B cell (primary cell): ENCODE results near the gene THEM5. TPM values are rescaled to one million over a fixed set of nuclear protein-coding genes. Genes with fewer than 3 reads are reported as not detected.

ENCODE experiments used
- ATAC-seq: fragments of 200-7000 bp; cut with Tn5 transposase; one replicate; pipeline ENCODE4 v1.10.0; 2021; ENCODE audit warnings: low read depth, mild to moderate bottlenecking, moderate number of reproducible peaks, moderate library complexity
- CTCF ChIA-PET: fragments of 350-600 bp; sonication (Branson Sonifier 250); formaldehyde crosslinking; loops from one replicate; lab custom pipeline; 2021; ENCODE audit warnings: antibody characterized with exemption, inconsistent platforms; lab: Charles Lee
- POLR2A ChIA-PET: fragments of 350-600 bp; sonication (Branson Sonifier 250); formaldehyde crosslinking; loops from one replicate; lab custom pipeline; 2021; ENCODE audit warnings: antibody characterized with exemption; lab: Charles Lee
- DNase-seq: peaks from one replicate; pipeline ENCODE4 v3.0.0; 2013
- H2AFZ ChIP-seq: 2 replicates; pipeline ENCODE4 v1.6.1; 2012; ENCODE audit warnings: mild to moderate bottlenecking, low read depth, low read length; ENCODE audit not compliant: insufficient read depth, poor library complexity, severe bottlenecking
- H3K27ac ChIP-seq, 2 donors: 1 replicate in 1 of 2; 2 replicates in 1 of 2; pipeline ENCODE4 v1.5.1; 2012 to 2013; ENCODE audit warnings: low read length in 2 of 2, mild to moderate bottlenecking in 2 of 2, moderate library complexity in 1 of 2
- H3K27me3 ChIP-seq, 4 experiments: fragments of 200-600 bp in 1 of 4; sonication (generic) in 1 of 4; replicated peaks in 1 of 4; 1 replicate in 2 of 4; 2 replicates in 2 of 4; pipeline versions ENCODE4 v1.6.1 to v1.7.0; 2013 to 2016; ENCODE audit warnings: low read length in 3 of 4, mild to moderate bottlenecking in 2 of 4, mixed read lengths in 1 of 4, moderate library complexity in 1 of 4; ENCODE audit not compliant: insufficient read depth in 4 of 4, control insufficient read depth in 3 of 4; ENCODE audit errors: control extremely low read depth in 1 of 4
- H3K36me3 ChIP-seq, 2 experiments: replicated peaks in 1 of 2; 1 replicate in 1 of 2; 2 replicates in 1 of 2; pipeline versions ENCODE4 v1.6.1 to v1.7.1; 2013; ENCODE audit warnings: low read length in 1 of 2; ENCODE audit not compliant: insufficient read depth in 2 of 2, control insufficient read depth in 1 of 2; ENCODE audit errors: control extremely low read depth in 1 of 2, extremely low read depth in 1 of 2
- H3K4me1 ChIP-seq, 2 donors: fragments of 200-600 bp in 1 of 2; sonication (generic) in 1 of 2; 1 replicate in 1 of 2; 2 replicates in 1 of 2; pipeline versions ENCODE4 v1.5.1 to v1.6.1; 2013 to 2017; ENCODE audit warnings: low read length in 2 of 2; ENCODE audit not compliant: control insufficient read depth in 2 of 2, insufficient read depth in 2 of 2
- H3K4me2 ChIP-seq: replicated peaks from 2 replicates; pipeline ENCODE3; 2012; ENCODE audit warnings: mild to moderate bottlenecking, low read depth, low read length; ENCODE audit not compliant: poor library complexity, severe bottlenecking
- H3K4me3 ChIP-seq, 5 experiments: fragments of 200-600 bp in 1 of 5; sonication (generic) in 1 of 5; 1 replicate in 3 of 5; 2 replicates in 2 of 5; pipeline versions ENCODE4 v1.5.1 to v1.7.0; 2011 to 2016; ENCODE audit warnings: low read length in 4 of 5, mild to moderate bottlenecking in 4 of 5, low read depth in 2 of 5, control low read depth in 1 of 5, moderate library complexity in 1 of 5; ENCODE audit not compliant: insufficient read depth in 1 of 5; ENCODE audit errors: control extremely low read depth in 1 of 5, extremely low read depth in 1 of 5
- H3K79me2 ChIP-seq: fragments of 200-600 bp; sonication (generic); one replicate; pipeline ENCODE4 v1.6.0; 2016; ENCODE audit warnings: low read length; ENCODE audit not compliant: control insufficient read depth, insufficient read depth
- H3K9ac ChIP-seq: fragments of 200-600 bp; sonication (generic); 2 replicates; pipeline ENCODE4 v1.6.1; 2017; ENCODE audit warnings: mild to moderate bottlenecking, low read length, moderate library complexity
- H3K9me3 ChIP-seq, 3 donors: one replicate each; pipeline versions ENCODE4 v1.6.1 to v1.7.1; 2013; ENCODE audit warnings: low read length in 2 of 3; ENCODE audit not compliant: control insufficient read depth in 2 of 3, insufficient read depth in 1 of 3; ENCODE audit errors: control extremely low read depth in 1 of 3
- H4K20me1 ChIP-seq: 2 replicates; pipeline ENCODE4 v1.6.0; 2012; ENCODE audit warnings: mild to moderate bottlenecking, low read length; ENCODE audit not compliant: insufficient read depth, control insufficient read depth, poor library complexity, severe bottlenecking
- H3K27ac Mint-ChIP-seq: one replicate; pipeline ENCODE4 v1.8.0; 2021; ENCODE audit warnings: mixed read lengths
- H3K27me3 Mint-ChIP-seq: one replicate; pipeline ENCODE4 v1.8.0; 2021; ENCODE audit warnings: mixed read lengths
- H3K4me1 Mint-ChIP-seq: one replicate; pipeline ENCODE4 v1.8.0; 2021; ENCODE audit warnings: mixed read lengths
- H3K4me3 Mint-ChIP-seq: one replicate; pipeline ENCODE4 v1.8.0; 2021; ENCODE audit warnings: mixed read lengths
- H3K9me3 Mint-ChIP-seq: one replicate; pipeline ENCODE4 v1.8.0; 2022; ENCODE audit warnings: mixed read lengths; ENCODE audit not compliant: insufficient read depth
- EZH2 ChIP-seq: IDR thresholded peaks from 2 replicates; pipeline ENCODE4 v1.6.1; 2012; ENCODE audit warnings: borderline replicate concordance, low read depth, mild to moderate bottlenecking, moderate library complexity, low read length; ENCODE audit not compliant: insufficient read depth, poor library complexity, severe bottlenecking
- WGBS: methylation state at CpG from one replicate; pipeline ENCODE4 v1.1.5; 2013; ENCODE audit warnings: missing lambda C conversion rate; ENCODE audit not compliant: insufficient coverage; 5-methylcytosine and 5-hydroxymethylcytosine counted together
- intact Hi-C: fragments of 100-400 bp; cut with micrococcal nuclease; formaldehyde crosslinking; loops from one replicate; pipeline ENCODE4 v1.10.0; 2022
- polyA plus RNA-seq: library from polyadenylated mRNA; depleted of rRNA; stranded (reverse); fragments of >200 nt; gene quantifications from 2 replicates; pipeline ENCODE4 v1.2.3, GENCODE V29; 2012
- total RNA-seq, 2 donors: library from RNA; stranded (reverse); fragments of 120-200 nt in 1 of 2; gene quantifications; 1 replicate in 1 of 2; 2 replicates in 1 of 2; pipeline versions ENCODE4 v1.2.3 to v1.2.4, GENCODE V29; 2013 to 2022
- TF ChIP-seq, protein P1 (sequence below): fragments of 200-600 bp; IDR thresholded peaks from one replicate; pipeline ENCODE4 v1.8.0; 2022; ENCODE audit warnings: antibody characterized with exemption, mild to moderate bottlenecking

THEM5 gene
- total and polyA plus RNA-seq, 2 donors (not counting 1 experiment from before 2014, with no cell fraction given), result not detected

DNA sequence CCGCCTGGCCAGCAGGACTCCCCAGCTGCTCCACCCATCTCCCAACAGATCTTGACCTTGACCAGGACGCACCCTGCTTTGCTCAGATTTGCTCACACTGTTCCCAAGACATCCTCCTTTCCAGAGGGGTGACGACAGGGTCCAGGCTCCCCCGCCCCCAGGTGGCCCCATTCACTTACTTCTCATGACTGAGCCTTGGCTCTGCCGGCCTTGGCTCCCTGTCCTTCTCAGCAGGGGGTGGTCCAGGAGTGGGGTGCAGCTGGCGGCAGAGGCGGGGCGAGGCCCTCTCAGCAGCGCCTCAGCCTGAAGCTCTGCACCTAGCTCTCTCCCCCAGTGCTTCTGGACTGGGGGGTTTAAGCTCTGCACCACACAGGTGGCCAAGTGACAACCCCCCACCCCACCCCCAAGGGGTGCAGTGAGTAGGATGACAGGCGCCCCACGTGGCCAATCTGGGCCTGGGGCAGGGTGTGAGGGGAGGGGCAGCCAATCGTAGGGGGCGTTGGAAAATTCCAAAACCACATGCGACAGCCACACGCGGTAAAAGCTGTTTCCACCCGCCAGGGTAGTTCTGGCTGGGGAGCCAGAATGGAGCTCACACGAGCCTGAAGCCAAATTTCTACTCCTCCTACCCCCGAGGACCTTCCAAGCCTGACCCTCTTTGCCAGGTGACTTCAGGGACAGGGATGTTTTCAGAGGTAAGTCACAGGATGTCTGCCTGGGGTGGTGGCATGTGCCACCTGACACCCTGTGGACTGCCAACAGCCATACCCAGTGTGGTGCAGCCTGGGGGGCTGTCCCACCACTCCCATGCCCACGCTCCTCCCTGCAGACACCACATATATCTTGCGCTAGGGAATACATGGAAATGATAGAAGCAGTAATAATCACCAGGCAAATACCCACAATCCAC, 27.5 kb downstream of the THEM5 start:
- no peaks in the 10 kb centered on the region for H3K9me3 Mint-ChIP-seq
- CTCF ChIA-PET, result no interaction called here
- POLR2A ChIA-PET, result no interaction called here
- no peak for TF ChIP-seq EZH2
- TF ChIP-seq, protein P1, sequence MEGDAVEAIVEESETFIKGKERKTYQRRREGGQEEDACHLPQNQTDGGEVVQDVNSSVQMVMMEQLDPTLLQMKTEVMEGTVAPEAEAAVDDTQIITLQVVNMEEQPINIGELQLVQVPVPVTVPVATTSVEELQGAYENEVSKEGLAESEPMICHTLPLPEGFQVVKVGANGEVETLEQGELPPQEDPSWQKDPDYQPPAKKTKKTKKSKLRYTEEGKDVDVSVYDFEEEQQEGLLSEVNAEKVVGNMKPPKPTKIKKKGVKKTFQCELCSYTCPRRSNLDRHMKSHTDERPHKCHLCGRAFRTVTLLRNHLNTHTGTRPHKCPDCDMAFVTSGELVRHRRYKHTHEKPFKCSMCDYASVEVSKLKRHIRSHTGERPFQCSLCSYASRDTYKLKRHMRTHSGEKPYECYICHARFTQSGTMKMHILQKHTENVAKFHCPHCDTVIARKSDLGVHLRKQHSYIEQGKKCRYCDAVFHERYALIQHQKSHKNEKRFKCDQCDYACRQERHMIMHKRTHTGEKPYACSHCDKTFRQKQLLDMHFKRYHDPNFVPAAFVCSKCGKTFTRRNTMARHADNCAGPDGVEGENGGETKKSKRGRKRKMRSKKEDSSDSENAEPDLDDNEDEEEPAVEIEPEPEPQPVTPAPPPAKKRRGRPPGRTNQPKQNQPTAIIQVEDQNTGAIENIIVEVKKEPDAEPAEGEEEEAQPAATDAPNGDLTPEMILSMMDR, result no peak
- H3K4me3 ChIP-seq, result no peak overlapping the region
- H3K4me1 Mint-ChIP-seq, result peaks cover 12% of the 10 kb centered on the region
- H3K79me2 ChIP-seq, result no peaks in the 10 kb centered on the region
- H3K4me2 ChIP-seq, result no peak overlapping the region
- no peak overlapping the region for H3K27ac Mint-ChIP-seq
- H3K36me3 ChIP-seq, result no peaks in the 10 kb centered on the region
- no peak overlapping the region for H2AFZ ChIP-seq
- intact Hi-C loops, result no loop called here
- H3K9me3 ChIP-seq, result no peaks in the 10 kb centered on the region
- H3K4me3 Mint-ChIP-seq, result no peak overlapping the region
- H3K4me1 ChIP-seq, result peaks cover 7 to 13% of the 10 kb centered on the region in 2 donors
- peaks cover 0 to 27% (median 3%) of the 10 kb centered on the region in 4 experiments for H3K27me3 ChIP-seq
- DNase-seq, result no peak
- no peak overlapping the region for H3K27ac ChIP-seq
- H4K20me1 ChIP-seq, result no peaks in the 10 kb centered on the region
- ATAC-seq, result no peak
- peaks cover 30% of the 10 kb centered on the region for H3K27me3 Mint-ChIP-seq
- WGBS, result 69% methylated on average over 15 of the region's 21 CpGs
- H3K9ac ChIP-seq, result no peak overlapping the region

DNA sequence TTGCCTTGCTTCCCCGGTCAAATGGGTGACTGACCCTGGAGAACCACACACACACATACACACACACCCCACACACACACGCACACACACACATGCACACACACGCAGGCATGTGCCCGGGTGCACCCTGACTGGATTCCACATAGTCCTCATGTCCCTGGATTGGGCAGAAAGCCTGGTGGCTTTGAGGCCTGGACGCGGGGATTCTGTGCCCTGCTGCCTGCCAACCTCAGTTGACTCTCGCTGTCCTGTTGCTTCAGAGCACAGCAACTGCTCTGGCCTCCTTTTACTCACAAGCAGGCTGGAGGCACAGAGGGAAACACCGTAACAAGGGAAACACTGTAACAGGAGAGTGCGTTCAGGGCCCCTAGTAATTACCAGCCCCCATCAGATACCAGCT, 28.3 kb downstream of the THEM5 start:
- no peak for TF ChIP-seq EZH2
- TF ChIP-seq, protein P1, result no peak
- Histone ChIP-seq H3K27ac (no peak overlapping the region), H3K4me1 (peaks cover 7 to 11% of the 10 kb centered on the region in 2 donors), H3K9me3 (no peaks in the 10 kb centered on the region), H3K4me3 (no peak overlapping the region), H4K20me1 (no peaks in the 10 kb centered on the region), H3K36me3 (no peaks in the 10 kb centered on the region), H3K79me2 (no peaks in the 10 kb centered on the region), H3K9ac (no peak overlapping the region), H3K4me2 (no peak overlapping the region), H3K27me3 (peaks cover 0 to 27% (median 3%) of the 10 kb centered on the region in 4 experiments), H2AFZ (no peak overlapping the region)
- ChIA-PET POLR2A (no interaction called here), CTCF (no interaction called here)
- 86% methylated on average over 9 of the region's 9 CpGs for WGBS
- intact Hi-C loops, result no loop called here
- ATAC-seq (no peak), DNase-seq (no peak)
- peaks cover 12% of the 10 kb centered on the region for H3K4me1 Mint-ChIP-seq
- no peak overlapping the region for H3K27ac Mint-ChIP-seq
- H3K9me3 Mint-ChIP-seq, result no peaks in the 10 kb centered on the region
- H3K27me3 Mint-ChIP-seq, result peaks cover 30% of the 10 kb centered on the region
- H3K4me3 Mint-ChIP-seq, result no peak overlapping the region
